ENCODE measurements around the gene SLCO3A1.

SLCO3A1 gene

DNA sequence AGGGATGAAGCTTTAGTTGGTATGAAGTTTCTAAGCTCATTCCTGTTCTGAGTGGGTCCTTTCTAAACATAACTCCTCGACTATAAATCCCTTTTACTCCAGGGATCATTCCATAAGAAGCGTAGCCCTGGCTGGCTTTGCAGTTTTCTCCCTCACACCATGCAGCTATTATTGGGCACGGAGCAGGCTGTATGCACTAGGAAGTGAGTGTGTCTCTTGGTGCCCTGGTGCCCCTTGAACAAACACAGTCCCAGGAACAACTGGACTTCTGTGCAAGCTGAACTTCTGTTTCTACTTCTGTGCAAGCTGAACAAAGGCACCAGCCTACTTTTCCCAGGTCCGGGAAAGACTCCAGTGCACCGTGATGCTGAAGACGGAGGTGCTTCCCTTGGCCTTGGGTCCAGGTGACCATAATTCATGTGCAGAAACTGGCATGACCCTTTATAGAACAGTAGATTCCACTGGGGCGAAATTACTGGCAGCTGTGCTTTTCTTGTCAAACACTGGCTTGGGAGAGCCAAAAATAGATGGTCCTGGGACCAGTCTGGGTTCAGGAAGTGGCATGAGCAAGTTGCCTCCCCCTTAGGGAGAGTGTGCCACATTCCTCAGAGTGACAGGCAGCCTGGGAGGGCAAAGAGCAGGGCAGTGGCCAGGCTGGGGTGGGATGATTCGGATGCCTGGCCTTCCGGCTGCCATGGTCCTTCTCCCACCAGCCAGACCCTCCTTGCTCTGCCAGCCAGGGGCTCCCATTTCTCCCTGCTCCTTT is 127.2 kb downstream of the SLCO3A1 start:
- no peak for ATAC-seq
- H3K9me3 Mint-ChIP-seq = no peaks in the 10 kb centered on the region
- no peak for DNase-seq
- H3K36me3 Mint-ChIP-seq (ENCODE audit: low read depth) = no peaks in the 10 kb centered on the region
- no peak overlapping the region for H3K27ac Mint-ChIP-seq
- H3K4me1 Mint-ChIP-seq = peaks cover 4% of the 10 kb centered on the region
- no peaks in the 10 kb centered on the region for H3K27me3 Mint-ChIP-seq
- H3K4me3 Mint-ChIP-seq = no peak overlapping the region

DNA sequence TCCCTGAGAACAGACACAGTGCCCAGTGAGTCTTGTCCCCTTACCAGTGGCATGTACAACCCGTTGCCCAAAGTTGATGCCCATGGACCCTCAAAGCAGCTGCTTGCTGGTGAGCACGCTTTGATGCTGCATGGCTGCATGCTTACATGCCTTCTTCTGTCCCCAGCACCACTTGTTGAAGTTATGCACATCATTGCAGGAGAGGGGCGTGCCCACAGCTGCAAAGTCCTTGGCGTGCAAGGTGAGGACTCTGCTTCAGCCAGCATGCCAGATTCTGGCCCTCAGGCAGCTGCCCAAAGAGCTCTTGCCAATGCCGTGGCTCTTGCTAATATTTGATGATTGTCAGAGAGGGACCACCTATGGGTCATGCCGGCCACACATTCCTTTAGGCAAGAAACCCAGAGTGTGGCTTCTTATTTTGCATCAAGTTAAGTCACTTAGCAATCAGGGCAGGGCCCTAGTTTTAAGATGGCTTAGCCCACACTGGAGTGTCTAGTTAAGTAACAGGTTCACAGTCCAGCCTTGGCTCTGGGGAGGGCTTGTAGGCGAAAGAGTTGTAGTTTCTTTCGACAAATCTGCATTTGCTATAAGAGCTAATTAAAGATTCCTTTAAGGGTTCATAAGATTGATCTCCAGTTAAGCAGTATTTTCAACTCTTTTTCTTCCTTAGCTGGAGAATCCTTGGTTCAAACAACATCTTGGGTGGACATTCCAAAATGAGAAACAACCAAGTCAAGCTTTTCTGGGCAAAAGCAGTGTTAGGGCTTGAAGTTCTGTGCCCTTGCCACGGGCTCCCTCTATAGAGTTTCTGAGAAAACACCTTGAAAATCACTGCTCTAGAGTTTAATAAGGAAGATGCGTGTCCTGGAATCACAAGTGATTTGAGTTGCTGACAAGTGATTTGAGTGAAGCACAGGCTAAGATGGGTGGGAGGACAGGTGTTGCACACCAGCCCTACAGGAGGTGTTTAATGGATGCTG is 128.6 kb downstream of the SLCO3A1 start:
- Mint-ChIP-seq H3K4me3 (no peak overlapping the region), H3K4me1 (peaks cover 4% of the 10 kb centered on the region)
- ATAC-seq = no peak

DNA sequence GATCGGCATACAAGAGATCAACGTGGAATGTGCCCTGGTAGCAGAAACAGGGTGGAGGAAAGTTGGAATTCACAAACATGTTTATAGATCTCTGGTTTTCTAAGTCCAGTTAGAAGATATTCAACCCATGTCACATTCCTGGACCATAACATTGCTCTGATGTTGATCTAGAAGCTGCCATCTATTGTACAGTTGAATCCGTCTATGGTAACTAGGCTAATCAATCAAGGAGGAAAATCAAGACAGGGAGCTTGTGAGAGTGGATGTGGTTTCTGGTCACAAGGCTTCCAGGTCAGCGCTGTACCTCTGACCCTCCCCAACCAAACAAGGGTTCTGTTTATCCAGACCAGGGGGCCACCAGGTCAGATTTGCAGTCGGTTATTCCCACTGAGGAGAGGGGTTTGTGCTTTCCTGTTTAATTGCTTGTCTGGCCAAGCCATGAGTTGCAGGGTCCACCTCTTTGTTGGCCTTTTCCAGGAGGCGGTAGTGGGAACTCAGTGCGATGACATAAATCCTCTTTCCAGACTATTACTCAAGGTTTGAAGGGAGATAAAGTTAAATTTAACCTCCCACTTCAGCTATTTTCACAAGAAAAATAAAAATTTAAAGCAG is 130.3 kb downstream of the SLCO3A1 start:
- DNase-seq (no peak), ATAC-seq (no peak)

More for the DNA sequence above, 128.6 kb downstream of the SLCO3A1 start:
- Mint-ChIP-seq H3K9me3 (no peaks in the 10 kb centered on the region), H3K36me3 (ENCODE audit: low read depth) (no peaks in the 10 kb centered on the region), H3K27me3 (no peaks in the 10 kb centered on the region), H3K27ac (no peak overlapping the region)
- DNase-seq = no peak

DNA sequence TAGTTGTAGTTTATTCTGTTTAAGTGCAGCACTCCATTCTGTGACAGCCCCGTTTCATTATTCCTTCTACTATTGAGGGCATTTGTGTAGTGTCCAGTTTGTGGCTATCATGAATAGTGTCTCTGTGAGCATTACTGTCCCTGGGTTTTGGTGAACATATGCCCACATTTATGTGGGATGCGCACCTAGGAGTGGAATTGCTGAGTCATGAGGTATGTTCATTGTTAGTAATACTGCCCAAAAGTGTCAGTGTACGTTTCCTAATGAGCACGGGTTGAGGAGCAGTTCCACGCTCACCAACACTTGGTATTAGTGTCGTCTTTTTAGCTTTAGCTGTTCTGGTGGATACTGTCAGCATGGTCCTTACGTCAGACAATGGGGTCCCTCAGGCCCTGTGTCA is 131.8 kb downstream of the SLCO3A1 start:
- Mint-ChIP-seq H3K27ac (no peak overlapping the region), H3K27me3 (no peaks in the 10 kb centered on the region), H3K4me1 (peaks cover 4% of the 10 kb centered on the region), H3K4me3 (no peak overlapping the region), H3K9me3 (no peaks in the 10 kb centered on the region), H3K36me3 (ENCODE audit: low read depth) (no peaks in the 10 kb centered on the region)
- DNase-seq (no peak), ATAC-seq (no peak)

More for the DNA sequence above, 130.3 kb downstream of the SLCO3A1 start:
- H3K36me3 Mint-ChIP-seq (ENCODE audit: low read depth) = no peaks in the 10 kb centered on the region
- no peak overlapping the region for H3K27ac Mint-ChIP-seq
- no peaks in the 10 kb centered on the region for H3K9me3 Mint-ChIP-seq
- peaks cover 4% of the 10 kb centered on the region for H3K4me1 Mint-ChIP-seq
- no peaks in the 10 kb centered on the region for H3K27me3 Mint-ChIP-seq
- no peak overlapping the region for H3K4me3 Mint-ChIP-seq

DNA sequence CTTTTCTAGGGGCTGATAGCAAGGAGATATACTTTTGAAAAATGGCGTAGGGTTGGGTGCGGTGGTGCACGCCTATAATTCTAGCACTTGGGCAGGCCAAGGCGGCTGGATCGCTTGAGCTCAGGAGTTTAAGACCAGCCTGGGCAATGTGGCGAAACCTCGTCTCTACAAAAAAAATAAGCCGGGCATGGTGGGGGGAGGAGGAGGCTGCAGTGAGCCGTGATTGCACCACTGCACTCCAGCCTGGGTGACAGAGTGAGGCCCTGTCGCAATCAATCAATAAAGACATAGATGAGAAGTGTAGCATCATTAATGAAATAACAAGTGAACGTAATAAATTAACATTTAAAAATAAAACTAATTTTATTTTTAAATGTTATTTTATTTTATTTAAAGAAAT is 134.6 kb downstream of the SLCO3A1 start:
- Mint-ChIP-seq H3K27ac (no peak overlapping the region), H3K36me3 (ENCODE audit: low read depth) (no peaks in the 10 kb centered on the region), H3K4me1 (peaks cover 9% of the 10 kb centered on the region), H3K9me3 (no peaks in the 10 kb centered on the region), H3K27me3 (no peaks in the 10 kb centered on the region), H3K4me3 (no peak overlapping the region)
- ATAC-seq = no peak
- DNase-seq = no peak

GRCh38 chr15:91988655-91989054 is 135.1 kb downstream of the SLCO3A1 start:
- Mint-ChIP-seq H3K27me3 (no peaks in the 10 kb centered on the region), H3K36me3 (ENCODE audit: low read depth) (no peaks in the 10 kb centered on the region), H3K27ac (no peak overlapping the region), H3K4me3 (no peak overlapping the region), H3K4me1 (peaks cover 10% of the 10 kb centered on the region), H3K9me3 (no peaks in the 10 kb centered on the region)
- no peak for DNase-seq
- no peak for ATAC-seq

GRCh38 chr15:91989821-91990220 is 136.3 kb downstream of the SLCO3A1 start:
- Mint-ChIP-seq H3K9me3 (no peaks in the 10 kb centered on the region), H3K27ac (no peak overlapping the region), H3K27me3 (no peaks in the 10 kb centered on the region), H3K36me3 (ENCODE audit: low read depth) (no peaks in the 10 kb centered on the region), H3K4me3 (no peak overlapping the region), H3K4me1 (peaks cover 10% of the 10 kb centered on the region)
- ATAC-seq (no peak), DNase-seq (no peak)

DNA sequence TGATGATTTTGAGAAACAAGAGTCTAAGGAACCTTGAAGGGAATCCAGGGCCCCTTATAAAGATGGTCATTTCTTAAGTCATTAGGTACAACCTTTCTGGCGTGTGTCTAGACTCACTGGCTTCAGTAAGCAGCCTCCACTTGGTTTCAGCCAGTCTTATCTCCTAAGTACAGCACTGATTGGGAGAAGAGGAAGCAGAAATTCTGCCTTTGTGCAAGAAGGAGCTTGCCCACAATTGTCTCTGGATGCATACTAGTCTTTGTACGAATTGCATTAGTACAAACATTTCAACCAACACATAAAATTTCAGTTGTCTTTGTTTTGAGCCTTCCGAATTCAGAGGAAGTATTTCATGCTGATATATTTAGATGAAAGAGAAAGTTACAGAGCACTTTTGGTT is 139.4 kb downstream of the SLCO3A1 start:
- Mint-ChIP-seq H3K4me1 (peaks cover 6% of the 10 kb centered on the region), H3K27me3 (no peaks in the 10 kb centered on the region), H3K27ac (no peak overlapping the region), H3K36me3 (ENCODE audit: low read depth) (no peaks in the 10 kb centered on the region), H3K9me3 (no peaks in the 10 kb centered on the region), H3K4me3 (no peak overlapping the region)
- DNase-seq (no peak), ATAC-seq (no peak)

DNA sequence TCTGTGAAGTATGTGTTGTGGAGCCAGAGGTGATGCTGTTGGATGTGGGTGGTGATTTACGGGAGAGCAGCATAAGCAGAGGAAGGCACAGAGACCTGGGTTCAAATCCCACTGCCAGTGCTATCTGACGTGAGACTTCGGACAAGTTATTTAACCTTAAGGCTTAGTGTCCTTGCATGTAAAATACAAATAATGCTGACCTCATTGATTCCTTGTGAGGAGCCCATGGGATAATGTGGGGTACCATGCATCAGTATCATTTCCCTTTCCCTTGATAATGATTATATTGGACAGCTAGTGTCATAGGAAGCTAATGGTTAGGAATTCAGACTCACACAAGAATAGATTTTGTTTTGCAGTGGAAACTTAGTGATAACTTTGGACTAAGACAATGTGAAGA is 141.6 kb downstream of the SLCO3A1 start:
- no peaks in the 10 kb centered on the region for H3K9me3 Mint-ChIP-seq
- peaks cover 6% of the 10 kb centered on the region for H3K4me1 Mint-ChIP-seq
- no peaks in the 10 kb centered on the region for H3K36me3 Mint-ChIP-seq (ENCODE audit: low read depth)
- H3K27ac Mint-ChIP-seq = no peak overlapping the region
- DNase-seq (no peak), ATAC-seq (no peak)
- no peaks in the 10 kb centered on the region for H3K27me3 Mint-ChIP-seq
- no peak overlapping the region for H3K4me3 Mint-ChIP-seq

DNA sequence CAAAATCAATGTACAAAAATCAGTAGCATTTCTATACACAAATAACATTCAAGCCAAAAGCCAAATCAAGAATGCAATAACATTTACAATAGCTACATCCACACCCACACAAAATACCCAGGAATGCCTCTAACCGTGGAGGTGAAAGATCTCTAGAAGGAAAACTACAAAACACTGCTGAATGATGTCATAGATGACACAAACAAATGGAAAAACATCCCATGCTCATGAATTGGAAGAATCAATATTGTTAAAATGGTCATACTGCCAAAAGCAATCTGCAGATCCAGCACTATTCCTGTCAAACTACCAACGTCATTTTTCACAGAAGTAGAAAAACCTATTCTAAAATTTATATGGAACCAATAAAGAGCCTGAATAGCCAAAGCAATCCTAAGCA is 143.7 kb downstream of the SLCO3A1 start:
- ATAC-seq (no peak), DNase-seq (no peak)
- Mint-ChIP-seq H3K27me3 (no peaks in the 10 kb centered on the region), H3K36me3 (ENCODE audit: low read depth) (no peaks in the 10 kb centered on the region), H3K9me3 (no peaks in the 10 kb centered on the region), H3K4me3 (no peak overlapping the region), H3K27ac (no peak overlapping the region), H3K4me1 (peaks cover 5% of the 10 kb centered on the region)

DNA sequence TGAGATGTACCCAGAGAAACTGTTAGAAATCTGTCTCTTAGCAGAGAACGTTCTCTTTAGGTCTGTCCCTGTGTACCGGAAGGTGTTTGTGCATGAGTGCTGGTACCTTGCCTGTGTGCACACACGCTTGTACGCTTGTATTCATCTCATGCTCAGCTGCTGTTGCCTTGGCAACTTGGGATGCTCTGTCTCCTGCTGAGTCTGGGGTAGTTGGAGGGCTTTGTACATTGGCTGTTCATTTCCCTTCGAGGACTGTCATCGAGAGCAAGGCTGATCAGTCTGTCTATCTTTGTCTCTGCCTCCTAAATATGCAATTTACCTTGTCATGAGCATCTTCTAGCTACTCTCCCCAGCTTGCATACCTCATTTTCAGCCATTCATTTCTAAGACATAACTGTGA is 147.2 kb downstream of the SLCO3A1 start:
- H3K27me3 Mint-ChIP-seq = no peaks in the 10 kb centered on the region
- H3K4me1 Mint-ChIP-seq = peaks cover 2% of the 10 kb centered on the region
- no peaks in the 10 kb centered on the region for H3K9me3 Mint-ChIP-seq
- no peak for DNase-seq
- no peak overlapping the region for H3K27ac Mint-ChIP-seq
- ATAC-seq = no peak
- H3K4me3 Mint-ChIP-seq = no peak overlapping the region
- H3K36me3 Mint-ChIP-seq (ENCODE audit: low read depth) = no peaks in the 10 kb centered on the region

GRCh38 chr15:92001307-92001706 is 147.8 kb downstream of the SLCO3A1 start:
- no peak overlapping the region for H3K27ac Mint-ChIP-seq
- H3K9me3 Mint-ChIP-seq = no peaks in the 10 kb centered on the region
- no peak overlapping the region for H3K4me3 Mint-ChIP-seq
- DNase-seq (no peak), ATAC-seq (no peak)
- H3K36me3 Mint-ChIP-seq (ENCODE audit: low read depth) = no peaks in the 10 kb centered on the region
- no peaks in the 10 kb centered on the region for H3K27me3 Mint-ChIP-seq
- peaks cover 3% of the 10 kb centered on the region for H3K4me1 Mint-ChIP-seq

- DNase-seq (no peak), ATAC-seq (no peak)
- H3K9me3 Mint-ChIP-seq = no peaks in the 10 kb centered on the region
- peaks cover 14% of the 10 kb centered on the region for H3K4me1 Mint-ChIP-seq
- H3K27me3 Mint-ChIP-seq = no peaks in the 10 kb centered on the region
- no peaks in the 10 kb centered on the region for H3K36me3 Mint-ChIP-seq (ENCODE audit: low read depth)
- no peak overlapping the region for H3K4me3 Mint-ChIP-seq
- no peak overlapping the region for H3K27ac Mint-ChIP-seq
These were observed 149.2 kb downstream of the SLCO3A1 start for GRCh38 chr15:92002666-92003065.

- DNase-seq (no peak), ATAC-seq (no peak)
- H3K4me1 Mint-ChIP-seq = peaks cover 20% of the 10 kb centered on the region
- no peak overlapping the region for H3K27ac Mint-ChIP-seq
- no peak overlapping the region for H3K4me3 Mint-ChIP-seq
- H3K9me3 Mint-ChIP-seq = no peaks in the 10 kb centered on the region
- H3K36me3 Mint-ChIP-seq (ENCODE audit: low read depth) = no peaks in the 10 kb centered on the region
- no peaks in the 10 kb centered on the region for H3K27me3 Mint-ChIP-seq
These were observed 150.1 kb downstream of the SLCO3A1 start for GRCh38 chr15:92003515-92004067.
